OCI-LY7 (cell line): Measurements from ENCODE around the gene SCN2A. TPM values are rescaled to one million over a fixed set of nuclear protein-coding genes. Genes with fewer than 3 reads are reported as not detected.

Experiments used
- BruUV-seq: library from RNA; stranded (reverse); fragments of 400-500 nt; replicated peaks from 2 replicates; lab custom pipeline; 2021; lab: Mats Ljungman, UMichigan
- CTCF ChIA-PET: fragments of 300-600 bp; sonication (Branson Sonifier 250); formaldehyde crosslinking; loops from one replicate; lab custom pipeline; 2022; ENCODE audit warnings: antibody characterized with exemption; ENCODE audit not compliant: unreplicated experiment; lab: Charles Lee
- POLR2A ChIA-PET: fragments of 300-600 bp; sonication (Branson Sonifier 250); formaldehyde crosslinking; loops from one replicate; lab custom pipeline; 2022; ENCODE audit warnings: antibody characterized with exemption; lab: Charles Lee
- DNase-seq: peaks from one replicate; pipeline ENCODE4 v3.0.0-alpha.2; 2015; ENCODE audit warnings: low spot score
- H2AFZ ChIP-seq: fragments of 200-600 bp; sonication (generic), shearing (Covaris generic); 2 replicates; pipeline ENCODE4 v1.6.1; 2014; ENCODE audit warnings: mild to moderate bottlenecking, antibody characterized with exemption, low read length, moderate library complexity
- H3K27ac ChIP-seq: fragments of 200-600 bp; sonication (generic); 2 replicates; pipeline ENCODE4 v1.5.1; 2014; ENCODE audit warnings: mixed run types, low read depth, mild to moderate bottlenecking, moderate library complexity, low read length, inconsistent platforms; ENCODE audit not compliant: poor library complexity, severe bottlenecking
- H3K36me3 ChIP-seq: fragments of 200-600 bp; sonication (generic); 2 replicates; pipeline ENCODE4 v1.6.1; 2014; ENCODE audit warnings: mild to moderate bottlenecking, antibody characterized with exemption, low read length, moderate library complexity, mixed read lengths; ENCODE audit not compliant: insufficient read depth
- H3K4me1 ChIP-seq: fragments of 200-600 bp; sonication (generic); 2 replicates; pipeline ENCODE4 v1.5.1; 2014; ENCODE audit warnings: mild to moderate bottlenecking, low read length; ENCODE audit not compliant: insufficient read depth, poor library complexity, severe bottlenecking
- H3K4me2 ChIP-seq: fragments of 200-600 bp; sonication (generic); 2 replicates; pipeline ENCODE4 v1.6.1; 2014; ENCODE audit warnings: mild to moderate bottlenecking, low read length
- H3K4me3 ChIP-seq: fragments of 200-600 bp; sonication (generic); 2 replicates; pipeline ENCODE4 v1.5.1; 2014; ENCODE audit warnings: mild to moderate bottlenecking, low read depth, low read length; ENCODE audit not compliant: poor library complexity, severe bottlenecking
- H3K79me2 ChIP-seq: fragments of 200-600 bp; sonication (generic); 2 replicates; pipeline ENCODE4 v1.6.1; 2016; ENCODE audit warnings: low read depth, mild to moderate bottlenecking, low read length, moderate library complexity, mixed read lengths; ENCODE audit not compliant: insufficient read depth
- H3K9me2 ChIP-seq: fragments of 200-600 bp; sonication (generic); 2 replicates; pipeline ENCODE4 v1.6.1; 2016; ENCODE audit warnings: mild to moderate bottlenecking, low read length, mixed read lengths; ENCODE audit not compliant: insufficient read depth
- H3K9me3 ChIP-seq: fragments of 200-600 bp; sonication (generic); 2 replicates; pipeline ENCODE4 v1.6.1; 2014; ENCODE audit warnings: mild to moderate bottlenecking, mixed run types, low read length, mixed read lengths
- H4K20me1 ChIP-seq: fragments of 200-600 bp; sonication (generic); 2 replicates; pipeline ENCODE4 v1.6.1; 2014; ENCODE audit warnings: mild to moderate bottlenecking, antibody characterized with exemption, low read length, moderate library complexity, mixed read lengths; ENCODE audit not compliant: insufficient read depth
- CTCF ChIP-seq: fragments of 200-600 bp; sonication (generic); conservative IDR thresholded peaks from 2 replicates; pipeline ENCODE4 v1.5.1; 2014; ENCODE audit warnings: mild to moderate bottlenecking, antibody characterized with exemption, low read length, moderate library complexity, mixed read lengths
- EZH2phosphoT487 ChIP-seq: fragments of 200-600 bp; sonication (generic); IDR thresholded peaks from 2 replicates; pipeline ENCODE4 v1.6.1; 2018; ENCODE audit warnings: low read depth, borderline replicate concordance, mild to moderate bottlenecking, mixed run types, antibody characterized with exemption, low read length, moderate library complexity, mixed read lengths
- intact Hi-C: fragments of 100-400 bp; cut with micrococcal nuclease; formaldehyde crosslinking; loops from one replicate; pipeline ENCODE4 v1.10.0; 2022; ENCODE audit not compliant: unreplicated experiment
- total RNA-seq, 2 experiments: library from RNA; depleted of rRNA in 1 of 2; stranded (reverse); fragments of >200 nt in 1 of 2; shearing (Covaris generic) in 1 of 2; gene quantifications; 2 replicates each; pipeline ENCODE4 v1.2.3, GENCODE V29; 2014 to 2022

SCN2A gene
- total RNA-seq, 2 experiments from 2014 or later, result not detected

DNA sequence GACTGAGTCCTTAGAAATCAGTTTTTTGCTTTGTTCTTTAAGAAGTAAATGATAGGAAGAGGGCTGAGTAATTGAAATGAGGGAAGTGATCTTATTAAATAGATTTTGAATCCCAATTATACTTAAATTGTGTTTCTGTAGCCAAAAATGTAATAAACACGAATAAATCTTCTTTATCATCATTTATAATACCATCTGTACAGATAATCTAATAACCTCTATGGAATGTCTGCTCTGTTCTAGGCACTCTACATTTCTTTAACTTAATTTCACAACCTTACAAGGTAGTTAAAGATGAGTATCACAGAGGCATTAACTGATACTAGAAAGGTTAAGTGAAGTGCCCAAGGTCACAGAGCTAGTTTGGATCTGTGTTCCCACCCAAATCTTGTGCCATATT, 14.3 kb upstream of the SCN2A start:
- BruUV-seq, result no TSS peak
- Histone ChIP-seq H3K4me3 (no peak overlapping the region), H4K20me1 (no peaks in the 10 kb centered on the region), H3K4me2 (no peak overlapping the region), H3K9me3 (no peaks in the 10 kb centered on the region), H3K36me3 (no peaks in the 10 kb centered on the region), H3K79me2 (no peaks in the 10 kb centered on the region), H3K9me2 (no peaks in the 10 kb centered on the region), H3K4me1 (no peaks in the 10 kb centered on the region), H3K27ac (no peak overlapping the region), H2AFZ (no peak overlapping the region)
- TF ChIP-seq CTCF (no peak), EZH2phosphoT487 (no peak)
- intact Hi-C loops, result no loop called here
- ChIA-PET POLR2A (interaction anchor here (0.7 kb wide), 1 partner anchor 284 kb away, joined by 3 read pairs; no protein-coding TSS in a partner anchor), CTCF (no interaction called here)
- no peak for DNase-seq

- Histone ChIP-seq H3K4me2 (no peak overlapping the region), H2AFZ (no peak overlapping the region), H3K9me3 (no peaks in the 10 kb centered on the region), H3K4me1 (no peaks in the 10 kb centered on the region), H3K4me3 (no peak overlapping the region), H3K79me2 (no peaks in the 10 kb centered on the region), H4K20me1 (no peaks in the 10 kb centered on the region), H3K9me2 (no peaks in the 10 kb centered on the region), H3K36me3 (no peaks in the 10 kb centered on the region), H3K27ac (no peak overlapping the region)
- intact Hi-C loops, result no loop called here
- no peak for DNase-seq
- CTCF ChIA-PET, result no interaction called here
- no peak for TF ChIP-seq CTCF
- TF ChIP-seq EZH2phosphoT487, result no peak
- POLR2A ChIA-PET, result interaction anchor here (0.6 kb wide), 1 partner anchor 733 kb away, joined by 3 read pairs; no protein-coding TSS in a partner anchor
- BruUV-seq, result no TSS peak
Measured at GRCh38 chr2:165227571-165227970, 11.6 kb upstream of the SCN2A start.

- Histone ChIP-seq H3K9me2 (no peaks in the 10 kb centered on the region), H3K9me3 (no peaks in the 10 kb centered on the region), H4K20me1 (no peaks in the 10 kb centered on the region), H3K4me3 (no peak overlapping the region), H3K36me3 (no peaks in the 10 kb centered on the region), H2AFZ (no peak overlapping the region), H3K27ac (no peak overlapping the region), H3K79me2 (no peaks in the 10 kb centered on the region), H3K4me1 (no peaks in the 10 kb centered on the region), H3K4me2 (no peak overlapping the region)
- TF ChIP-seq CTCF (no peak), EZH2phosphoT487 (no peak)
- no peak for DNase-seq
- CTCF ChIA-PET, result no interaction called here
- POLR2A ChIA-PET, result no interaction called here
- intact Hi-C loops, result loop anchor here (5.0 kb wide), 1 partner anchor 55 kb away; no protein-coding TSS in a partner anchor
- no TSS peak for BruUV-seq
Measured at GRCh38 chr2:165237056-165237455, 2.2 kb upstream of the SCN2A start.
